Vagina (tissue), 2 donors: ENCODE results near the gene PTP4A1.
"Not testable (repeated sequence)": the region's sequence is repeated elsewhere in the genome, so short reads cannot be mapped to it uniquely, and the experiment has no call there.

ENCODE experiments used
- POLR2A ChIP-seq, 2 donors: fragments of 450-650 bp; IDR thresholded peaks; one replicate each; pipeline ENCODE4 v1.6.1; 2017; ENCODE audit warnings: antibody characterized with exemption in 2 of 2, mild to moderate bottlenecking in 2 of 2, moderate library complexity in 2 of 2
- POLR2AphosphoS5 ChIP-seq, 2 donors: sonication (generic); formaldehyde crosslinking; IDR thresholded peaks; one replicate each; pipeline ENCODE4 v1.9.0; 2017; ENCODE audit warnings: antibody characterized with exemption in 2 of 2, mild to moderate bottlenecking in 2 of 2, low read depth in 1 of 2; ENCODE audit not compliant: insufficient read depth in 1 of 2
- TF ChIP-seq, protein P1 (sequence below), 3 experiments: fragments of 450-650 bp in 2 of 3; fragments of 200-600 bp in 1 of 3; sonication (generic) in 1 of 3; IDR thresholded peaks; one replicate each; pipeline ENCODE4 v1.5.1; 2017 to 2019; ENCODE audit warnings: antibody characterized with exemption in 3 of 3, mild to moderate bottlenecking in 2 of 3, moderate library complexity in 2 of 3

- TF ChIP-seq, protein P1, sequence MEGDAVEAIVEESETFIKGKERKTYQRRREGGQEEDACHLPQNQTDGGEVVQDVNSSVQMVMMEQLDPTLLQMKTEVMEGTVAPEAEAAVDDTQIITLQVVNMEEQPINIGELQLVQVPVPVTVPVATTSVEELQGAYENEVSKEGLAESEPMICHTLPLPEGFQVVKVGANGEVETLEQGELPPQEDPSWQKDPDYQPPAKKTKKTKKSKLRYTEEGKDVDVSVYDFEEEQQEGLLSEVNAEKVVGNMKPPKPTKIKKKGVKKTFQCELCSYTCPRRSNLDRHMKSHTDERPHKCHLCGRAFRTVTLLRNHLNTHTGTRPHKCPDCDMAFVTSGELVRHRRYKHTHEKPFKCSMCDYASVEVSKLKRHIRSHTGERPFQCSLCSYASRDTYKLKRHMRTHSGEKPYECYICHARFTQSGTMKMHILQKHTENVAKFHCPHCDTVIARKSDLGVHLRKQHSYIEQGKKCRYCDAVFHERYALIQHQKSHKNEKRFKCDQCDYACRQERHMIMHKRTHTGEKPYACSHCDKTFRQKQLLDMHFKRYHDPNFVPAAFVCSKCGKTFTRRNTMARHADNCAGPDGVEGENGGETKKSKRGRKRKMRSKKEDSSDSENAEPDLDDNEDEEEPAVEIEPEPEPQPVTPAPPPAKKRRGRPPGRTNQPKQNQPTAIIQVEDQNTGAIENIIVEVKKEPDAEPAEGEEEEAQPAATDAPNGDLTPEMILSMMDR (IDR thresholded peaks at IDR 0.05), result not testable (repeated sequence)
- TF ChIP-seq POLR2A (IDR thresholded peaks at IDR 0.05); POLR2AphosphoS5 (IDR thresholded peaks at IDR 0.05; ENCODE audit: insufficient read depth in 1 of 2, low read depth in 1 of 2): not testable (repeated sequence)
Measured at GRCh38 chr6:63585652-63586051, 13.4 kb downstream of the PTP4A1 start.
